ENCODE results near the gene DCLRE1B. TPM values are rescaled to one million over a fixed set of nuclear protein-coding genes. Genes with fewer than 3 reads are reported as not detected.

Gene DCLRE1B
- total and polyA plus RNA-seq, 4 donors = 0.82 to 6.6 (median 1.2) TPM

- no peak for DNase-seq (ENCODE audit: low spot score)
- WGBS = 95% methylated on average over 2 of the region's 2 CpGs
- TF ChIP-seq ZBTB33 (IDR thresholded peaks at IDR 0.05) = no peak
- TF ChIP-seq GABPA (IDR thresholded peaks at IDR 0.05 in 1 of 2, conservative IDR thresholded peaks at IDR 0.05 in 1 of 2) = no peak
- TF ChIP-seq NR2F2 (IDR thresholded peaks at IDR 0.05) = no peak
- no peak for TF ChIP-seq ATF3 (IDR thresholded peaks at IDR 0.05)
- TF ChIP-seq, protein P1, sequence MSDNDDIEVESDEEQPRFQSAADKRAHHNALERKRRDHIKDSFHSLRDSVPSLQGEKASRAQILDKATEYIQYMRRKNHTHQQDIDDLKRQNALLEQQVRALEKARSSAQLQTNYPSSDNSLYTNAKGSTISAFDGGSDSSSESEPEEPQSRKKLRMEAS (IDR thresholded peaks at IDR 0.05) = no peak
- TF ChIP-seq FOXA1 (IDR thresholded peaks at IDR 0.05) = no peak
- no peak for TF ChIP-seq RAD21 (IDR thresholded peaks at IDR 0.05)
- TF ChIP-seq HNF4G (IDR thresholded peaks at IDR 0.05) = no peak
- no peak for TF ChIP-seq SP1 (IDR thresholded peaks at IDR 0.05)
- no peak for TF ChIP-seq JUND (IDR thresholded peaks at IDR 0.05)
- no peak for TF ChIP-seq FOXA2 (IDR thresholded peaks at IDR 0.05)
- no peak for TF ChIP-seq TAF1 (conservative IDR thresholded peaks at IDR 0.05)
- no peaks in the 10 kb centered on the region for H3K36me3 ChIP-seq (ENCODE audit: control insufficient read depth in 4 of 4, insufficient read depth in 3 of 4, low read depth in 1 of 4, low read length in 3 of 4)
- no peaks in the 10 kb centered on the region for H3K9me3 ChIP-seq (ENCODE audit: control insufficient read depth in 4 of 4, low read length in 3 of 4)
- H3K4me1 ChIP-seq (ENCODE audit: control insufficient read depth in 4 of 4, insufficient read depth in 4 of 4, low read length in 3 of 4) = peaks cover 0 to 7% (median 3%) of the 10 kb centered on the region in 4 donors
- no peak overlapping the region for H3K9ac ChIP-seq (ENCODE audit: low read depth in 1 of 2, low read length in 2 of 2)
- no peaks in the 10 kb centered on the region for H3K27me3 ChIP-seq (ENCODE audit: control insufficient read depth in 4 of 4, insufficient read depth in 4 of 4, low read length in 3 of 4)
- no peak overlapping the region for H3K27ac ChIP-seq (ENCODE audit: low read depth in 1 of 2, low read length in 2 of 2)
- H3K4me3 ChIP-seq (ENCODE audit: low read depth in 1 of 3, low read length in 3 of 3) = no peak overlapping the region
These were observed 19.3 kb downstream of the DCLRE1B start for GRCh38 chr1:113924473-113924872.

GRCh38 chr1:113928187-113928930 lies 23.2 kb downstream of the DCLRE1B start:
- WGBS = 7% methylated on average over 6 of the region's 6 CpGs
- Histone ChIP-seq H3K4me3 (ENCODE audit: low read depth in 1 of 3, low read length in 3 of 3) (peak overlapping the region; percentile 65 to 97 (median 93)), H3K4me1 (ENCODE audit: control insufficient read depth in 4 of 4, insufficient read depth in 4 of 4, low read length in 3 of 4) (peaks cover 5 to 39% (median 27%) of the 10 kb centered on the region in 4 donors), H3K27ac (ENCODE audit: low read depth in 1 of 2, low read length in 2 of 2) (peak overlapping the region; percentile 94 to 100), H3K36me3 (ENCODE audit: control insufficient read depth in 4 of 4, insufficient read depth in 3 of 4, low read depth in 1 of 4, low read length in 3 of 4) (no peaks in the 10 kb centered on the region), H3K9ac (ENCODE audit: low read depth in 1 of 2, low read length in 2 of 2) (peak overlapping the region; percentile 70 to 85), H3K9me3 (ENCODE audit: control insufficient read depth in 4 of 4, low read length in 3 of 4) (no peaks in the 10 kb centered on the region), H3K27me3 (ENCODE audit: control insufficient read depth in 4 of 4, insufficient read depth in 4 of 4, low read length in 3 of 4) (no peaks in the 10 kb centered on the region)
- no peak for DNase-seq (ENCODE audit: low spot score)
- TF ChIP-seq SP1 (IDR thresholded peaks at IDR 0.05) = no peak
- TF ChIP-seq, protein P2, sequence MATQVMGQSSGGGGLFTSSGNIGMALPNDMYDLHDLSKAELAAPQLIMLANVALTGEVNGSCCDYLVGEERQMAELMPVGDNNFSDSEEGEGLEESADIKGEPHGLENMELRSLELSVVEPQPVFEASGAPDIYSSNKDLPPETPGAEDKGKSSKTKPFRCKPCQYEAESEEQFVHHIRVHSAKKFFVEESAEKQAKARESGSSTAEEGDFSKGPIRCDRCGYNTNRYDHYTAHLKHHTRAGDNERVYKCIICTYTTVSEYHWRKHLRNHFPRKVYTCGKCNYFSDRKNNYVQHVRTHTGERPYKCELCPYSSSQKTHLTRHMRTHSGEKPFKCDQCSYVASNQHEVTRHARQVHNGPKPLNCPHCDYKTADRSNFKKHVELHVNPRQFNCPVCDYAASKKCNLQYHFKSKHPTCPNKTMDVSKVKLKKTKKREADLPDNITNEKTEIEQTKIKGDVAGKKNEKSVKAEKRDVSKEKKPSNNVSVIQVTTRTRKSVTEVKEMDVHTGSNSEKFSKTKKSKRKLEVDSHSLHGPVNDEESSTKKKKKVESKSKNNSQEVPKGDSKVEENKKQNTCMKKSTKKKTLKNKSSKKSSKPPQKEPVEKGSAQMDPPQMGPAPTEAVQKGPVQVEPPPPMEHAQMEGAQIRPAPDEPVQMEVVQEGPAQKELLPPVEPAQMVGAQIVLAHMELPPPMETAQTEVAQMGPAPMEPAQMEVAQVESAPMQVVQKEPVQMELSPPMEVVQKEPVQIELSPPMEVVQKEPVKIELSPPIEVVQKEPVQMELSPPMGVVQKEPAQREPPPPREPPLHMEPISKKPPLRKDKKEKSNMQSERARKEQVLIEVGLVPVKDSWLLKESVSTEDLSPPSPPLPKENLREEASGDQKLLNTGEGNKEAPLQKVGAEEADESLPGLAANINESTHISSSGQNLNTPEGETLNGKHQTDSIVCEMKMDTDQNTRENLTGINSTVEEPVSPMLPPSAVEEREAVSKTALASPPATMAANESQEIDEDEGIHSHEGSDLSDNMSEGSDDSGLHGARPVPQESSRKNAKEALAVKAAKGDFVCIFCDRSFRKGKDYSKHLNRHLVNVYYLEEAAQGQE (IDR thresholded peaks at IDR 0.05) = peak; percentile 2

Data from liver (tissue), 9 donors.